Tibial artery (tissue), 4 donors: ENCODE data around the gene LRRC4B.
A peak's percentile ranks its signal among the peaks of the same experiment; 100 is the strongest.
"Not testable (repeated sequence)": the region's sequence is repeated elsewhere in the genome, so short reads cannot be mapped to it uniquely, and the experiment has no call there.

Experiments used
- DNase-seq, 2 donors: peaks; one replicate each; pipeline ENCODE4 v3.0.0-alpha.2; 2019
- H3K27ac ChIP-seq, 2 donors: fragments of 200-600 bp; sonication (generic) in 1 of 2; 1 replicate in 1 of 2; 2 replicates in 1 of 2; pipeline ENCODE4 v1.5.1; 2018 to 2019; ENCODE audit warnings: mild to moderate bottlenecking in 1 of 2
- H3K27me3 ChIP-seq, 2 donors: fragments of 200-600 bp; sonication (generic) in 1 of 2; one replicate each; pipeline versions ENCODE4 v1.5.1 to v1.6.0; 2016 to 2019
- H3K36me3 ChIP-seq, 3 donors: fragments of 200-600 bp; sonication (generic) in 2 of 3; one replicate each; pipeline ENCODE4 v1.5.1; 2016 to 2019; ENCODE audit warnings: mild to moderate bottlenecking in 2 of 3
- H3K4me1 ChIP-seq, 4 donors: fragments of 200-600 bp; sonication (generic) in 2 of 4; 1 replicate in 3 of 4; 2 replicates in 1 of 4; pipeline ENCODE4 v1.5.1; 2016 to 2019
- H3K4me3 ChIP-seq, 2 donors: fragments of 200-600 bp; sonication (generic) in 1 of 2; 1 replicate in 1 of 2; 2 replicates in 1 of 2; pipeline ENCODE4 v1.5.1; 2018 to 2019; ENCODE audit warnings: mild to moderate bottlenecking in 2 of 2
- H3K9me3 ChIP-seq, 3 donors: fragments of 200-600 bp; sonication (generic) in 1 of 3; one replicate each; pipeline ENCODE4 v1.5.1; 2016 to 2019
- CTCF ChIP-seq, 2 experiments: fragments of 200-600 bp in 1 of 2; fragments of 450-650 bp in 1 of 2; IDR thresholded peaks; one replicate each; pipeline ENCODE4 v1.5.1; 2017 to 2019; ENCODE audit warnings: antibody characterized with exemption in 2 of 2, mild to moderate bottlenecking in 1 of 2, moderate library complexity in 1 of 2
- intact Hi-C: fragments of 100-400 bp; cut with DNase I; formaldehyde crosslinking; loops from one replicate; pipeline ENCODE4 v1.15.0; 2023; ENCODE audit warnings: low total_unique reads

The LRRC4B gene

GRCh38 chr19:50475736-50476223, 92.5 kb downstream of the LRRC4B start:
- intact Hi-C loops: loop anchor here (1.0 kb wide), 1 partner anchor 36 kb away; the partner anchor contains the start of gene JOSD2
- Histone ChIP-seq H3K9me3 (no peaks in the 10 kb centered on the region), H3K4me3 (peak overlapping the region; percentile 86 to 90), H3K27me3 (no peaks in the 10 kb centered on the region), H3K27ac (peak overlapping the region; percentile 69 to 76), H3K36me3 (peaks cover 11 to 24% (median 21%) of the 10 kb centered on the region in 3 donors), H3K4me1 (peaks cover 0 to 21% (median 14%) of the 10 kb centered on the region in 4 donors)
- TF ChIP-seq CTCF (IDR thresholded peaks at IDR 0.05): no peak
- DNase-seq: no peak

GRCh38 chr19:50475101-50475568, 93.1 kb downstream of the LRRC4B start:
- H3K27ac ChIP-seq: no peak overlapping the region
- H3K36me3 ChIP-seq: peaks cover 4 to 18% (median 15%) of the 10 kb centered on the region in 3 donors
- intact Hi-C loops: no loop called here
- H3K9me3 ChIP-seq: no peaks in the 10 kb centered on the region
- H3K4me1 ChIP-seq: peaks cover 0 to 21% (median 14%) of the 10 kb centered on the region in 4 donors
- H3K4me3 ChIP-seq: no peak overlapping the region
- no peaks in the 10 kb centered on the region for H3K27me3 ChIP-seq
- DNase-seq: no peak
- TF ChIP-seq CTCF (IDR thresholded peaks at IDR 0.05): no peak

GRCh38 chr19:50473336-50473735, 94.9 kb downstream of the LRRC4B start:
- DNase-seq, H3K27ac ChIP-seq, intact Hi-C loops, H3K36me3 ChIP-seq, H3K27me3 ChIP-seq, H3K4me3 ChIP-seq, H3K9me3 ChIP-seq: not testable (repeated sequence)
- peaks cover 0 to 18% (median 14%) of the 10 kb centered on the region in 4 donors for H3K4me1 ChIP-seq

- Histone ChIP-seq H3K27me3 (peaks cover 0 to 47% of the 10 kb centered on the region in 2 donors), H3K36me3 (no peaks in the 10 kb centered on the region), H3K4me1 (no peaks in the 10 kb centered on the region), H3K4me3 (no peak overlapping the region), H3K27ac (no peak overlapping the region), H3K9me3 (no peaks in the 10 kb centered on the region)
- intact Hi-C loops: no loop called here
- DNase-seq: no peak
- no peak for TF ChIP-seq CTCF (IDR thresholded peaks at IDR 0.05)
Measured at GRCh38 chr19:50468818-50469217, 99.4 kb downstream of the LRRC4B start.

- Histone ChIP-seq H3K4me1 (no peaks in the 10 kb centered on the region), H3K4me3 (no peak overlapping the region), H3K27ac (no peak overlapping the region), H3K27me3 (peaks cover 0 to 52% of the 10 kb centered on the region in 2 donors), H3K36me3 (no peaks in the 10 kb centered on the region), H3K9me3 (no peaks in the 10 kb centered on the region)
- TF ChIP-seq CTCF (IDR thresholded peaks at IDR 0.05): no peak
- intact Hi-C loops: no loop called here
- no peak for DNase-seq
Measured at GRCh38 chr19:50467566-50467965, 100.7 kb downstream of the LRRC4B start.
